Brain microvascular endothelial cell (primary cell): ENCODE data around the gene NFIB.
A peak's percentile ranks its signal among the peaks of the same experiment; 100 is the strongest.

Experiments used
- DNase-seq: peaks from one replicate; pipeline ENCODE4 v3.0.0-alpha.2; 2020
- H3K27ac ChIP-seq: fragments of 250-450 bp; sonication (Bioruptor Pico); 2 replicates; pipeline ENCODE4 v1.5.1; 2020; ENCODE audit warnings: mild to moderate bottlenecking, moderate library complexity
- H3K27me3 ChIP-seq: fragments of 250-450 bp; sonication (Bioruptor Pico); replicated peaks from 2 replicates; pipeline ENCODE4 v1.5.1; 2020; ENCODE audit warnings: mild to moderate bottlenecking
- H3K36me3 ChIP-seq: fragments of 250-450 bp; sonication (Bioruptor Pico); replicated peaks from 2 replicates; pipeline ENCODE4 v1.5.1; 2020; ENCODE audit warnings: mild to moderate bottlenecking
- H3K4me3 ChIP-seq: 2 replicates; pipeline ENCODE4 v1.5.1; 2011; ENCODE audit warnings: low read depth, mild to moderate bottlenecking, control low read depth, low read length, moderate library complexity
- in situ Hi-C: cut with HindIII; loops from 2 replicates; pipeline ENCODE4 v1.10.0; 2017; ENCODE audit warnings: low sequenced_read_pairs, low pct_ligation_motif_present
- TF ChIP-seq, protein P1 (sequence below): IDR thresholded peaks from 2 replicates; pipeline ENCODE4 v1.5.1; 2011; ENCODE audit warnings: low read depth, mild to moderate bottlenecking, moderate library complexity, low read length, control low read depth, inconsistent platforms; ENCODE audit errors: missing control alignments

The NFIB gene

DNA sequence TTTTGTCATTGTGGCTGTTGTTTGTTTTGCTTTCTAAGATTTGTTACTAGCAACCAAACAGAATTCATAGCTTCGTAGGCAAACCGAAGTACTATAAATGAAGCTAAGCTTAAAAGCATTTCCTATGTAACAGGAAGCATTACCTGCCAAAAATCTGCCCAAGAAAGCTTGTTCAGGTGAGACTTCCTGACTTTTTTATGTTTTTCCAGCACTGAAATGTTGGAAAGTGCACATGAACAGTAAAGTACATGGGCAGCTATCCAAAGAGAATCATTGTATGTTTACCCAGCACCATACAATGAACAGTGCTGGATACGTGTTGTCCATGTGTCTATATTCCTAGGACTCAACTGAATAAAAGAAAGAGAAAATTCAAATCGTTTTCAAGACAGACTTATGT, 247.1 kb downstream of the NFIB start:
- no peaks in the 10 kb centered on the region for H3K36me3 ChIP-seq
- H3K27me3 ChIP-seq, result no peaks in the 10 kb centered on the region
- no peak for DNase-seq
- TF ChIP-seq, protein P1, sequence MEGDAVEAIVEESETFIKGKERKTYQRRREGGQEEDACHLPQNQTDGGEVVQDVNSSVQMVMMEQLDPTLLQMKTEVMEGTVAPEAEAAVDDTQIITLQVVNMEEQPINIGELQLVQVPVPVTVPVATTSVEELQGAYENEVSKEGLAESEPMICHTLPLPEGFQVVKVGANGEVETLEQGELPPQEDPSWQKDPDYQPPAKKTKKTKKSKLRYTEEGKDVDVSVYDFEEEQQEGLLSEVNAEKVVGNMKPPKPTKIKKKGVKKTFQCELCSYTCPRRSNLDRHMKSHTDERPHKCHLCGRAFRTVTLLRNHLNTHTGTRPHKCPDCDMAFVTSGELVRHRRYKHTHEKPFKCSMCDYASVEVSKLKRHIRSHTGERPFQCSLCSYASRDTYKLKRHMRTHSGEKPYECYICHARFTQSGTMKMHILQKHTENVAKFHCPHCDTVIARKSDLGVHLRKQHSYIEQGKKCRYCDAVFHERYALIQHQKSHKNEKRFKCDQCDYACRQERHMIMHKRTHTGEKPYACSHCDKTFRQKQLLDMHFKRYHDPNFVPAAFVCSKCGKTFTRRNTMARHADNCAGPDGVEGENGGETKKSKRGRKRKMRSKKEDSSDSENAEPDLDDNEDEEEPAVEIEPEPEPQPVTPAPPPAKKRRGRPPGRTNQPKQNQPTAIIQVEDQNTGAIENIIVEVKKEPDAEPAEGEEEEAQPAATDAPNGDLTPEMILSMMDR, result no peak
- H3K4me3 ChIP-seq, result no peak overlapping the region
- in situ Hi-C loops, result no loop called here
- H3K27ac ChIP-seq, result no peak overlapping the region

DNA sequence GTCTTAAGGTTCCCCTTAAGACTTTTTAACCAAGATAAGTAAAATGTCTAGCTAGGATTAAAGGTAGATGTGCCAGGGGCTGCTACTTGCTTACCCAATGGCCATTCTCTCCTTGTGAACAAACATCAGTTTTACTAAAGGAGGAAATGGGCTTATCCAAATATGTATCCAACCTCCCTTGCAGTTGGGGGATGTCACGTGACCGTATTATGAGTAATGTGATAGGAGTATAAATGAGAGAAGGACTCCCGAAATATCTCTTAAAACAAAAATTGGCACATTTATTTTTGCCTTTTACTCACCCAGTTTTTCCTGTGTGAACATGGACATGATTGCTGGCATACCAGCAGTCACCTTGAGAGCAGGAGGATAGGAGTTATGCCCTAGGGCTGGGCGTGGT, 247.9 kb downstream of the NFIB start:
- Histone ChIP-seq H3K4me3 (no peak overlapping the region), H3K36me3 (no peaks in the 10 kb centered on the region), H3K27me3 (no peaks in the 10 kb centered on the region), H3K27ac (no peak overlapping the region)
- TF ChIP-seq, protein P1, result no peak
- in situ Hi-C loops, result no loop called here
- DNase-seq, result no peak

DNA sequence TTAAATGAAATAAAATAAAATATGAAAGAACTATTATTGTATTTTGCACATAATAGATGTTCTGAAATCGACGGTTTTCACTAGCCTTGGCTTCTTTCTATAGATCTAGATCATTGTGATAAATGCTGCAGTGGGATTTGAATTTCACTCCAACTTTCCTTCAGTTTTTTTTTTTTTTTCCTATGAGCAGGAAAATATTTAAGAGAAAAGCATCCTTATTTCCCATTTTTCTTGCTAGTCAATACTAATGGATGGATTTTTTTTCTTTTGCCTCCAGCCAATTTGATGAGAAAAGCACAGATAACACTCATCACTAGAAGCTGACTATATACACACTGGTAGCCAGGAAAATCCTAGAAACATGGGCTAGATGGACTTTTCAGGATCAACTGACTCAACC, 249.0 kb downstream of the NFIB start:
- H3K4me3 ChIP-seq, result no peak overlapping the region
- no peak for DNase-seq
- H3K27ac ChIP-seq, result no peak overlapping the region
- no peaks in the 10 kb centered on the region for H3K27me3 ChIP-seq
- TF ChIP-seq, protein P1, result no peak
- no peaks in the 10 kb centered on the region for H3K36me3 ChIP-seq
- in situ Hi-C loops, result no loop called here

DNA sequence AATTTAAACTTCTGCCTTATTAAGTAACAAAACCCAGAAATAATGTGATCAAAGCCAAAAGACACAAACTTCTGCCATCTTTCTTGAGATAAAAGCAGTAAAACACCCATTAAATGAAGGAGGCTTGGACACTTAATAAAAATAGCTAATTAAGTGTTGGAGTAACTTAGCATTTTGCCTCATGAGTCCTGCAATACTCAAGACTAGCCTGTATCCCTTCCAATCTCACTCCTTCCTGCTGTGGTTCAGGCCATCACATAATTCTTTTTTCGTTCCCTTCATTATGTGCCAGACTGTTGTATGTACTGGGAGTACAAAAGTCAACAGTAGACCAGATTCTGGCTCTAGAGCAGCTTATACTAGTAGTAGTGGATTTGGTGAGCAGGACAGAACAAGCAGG, 250.2 kb downstream of the NFIB start:
- no peaks in the 10 kb centered on the region for H3K36me3 ChIP-seq
- H3K4me3 ChIP-seq, result no peak overlapping the region
- no peaks in the 10 kb centered on the region for H3K27me3 ChIP-seq
- in situ Hi-C loops, result no loop called here
- DNase-seq, result no peak
- TF ChIP-seq, protein P1, result no peak
- no peak overlapping the region for H3K27ac ChIP-seq

DNA sequence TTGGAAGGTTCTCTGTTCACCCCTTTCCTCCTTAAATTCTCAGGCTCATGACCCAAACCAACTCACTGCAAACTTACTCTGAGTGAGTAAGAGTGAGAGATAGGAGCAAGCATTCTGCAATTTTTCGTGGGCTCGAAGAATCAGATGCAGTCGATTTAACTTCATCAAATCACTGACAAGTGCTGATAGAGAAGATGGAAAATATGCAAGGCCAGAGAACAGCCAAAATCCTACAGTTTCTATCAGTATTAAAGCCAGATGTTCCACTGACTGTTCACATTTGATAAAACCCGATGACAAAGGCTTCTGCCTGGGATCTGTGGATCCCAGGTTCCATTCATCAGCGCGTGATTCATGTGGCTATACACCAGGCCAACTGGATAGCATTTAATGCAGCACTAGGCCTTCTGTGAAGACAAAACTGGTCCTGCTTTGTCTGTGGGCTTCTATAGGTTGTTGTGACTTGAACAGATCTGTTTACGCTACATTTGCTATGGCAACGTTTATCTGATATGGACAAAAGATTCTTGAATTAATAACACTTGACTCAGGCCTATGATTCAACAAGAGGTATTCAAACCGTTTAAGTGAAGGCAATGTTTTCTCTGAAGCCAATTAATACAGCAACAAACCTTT, 251.2 kb downstream of the NFIB start:
- H3K27me3 ChIP-seq, result no peaks in the 10 kb centered on the region
- H3K4me3 ChIP-seq, result no peak overlapping the region
- in situ Hi-C loops, result no loop called here
- peak; percentile 62 for DNase-seq
- TF ChIP-seq, protein P1, result no peak
- no peak overlapping the region for H3K27ac ChIP-seq
- no peaks in the 10 kb centered on the region for H3K36me3 ChIP-seq
